Naive thymus-derived CD8-positive, alpha-beta T cell (primary cell): Measurements from ENCODE around the gene SFI1. TPM values are rescaled to one million over a fixed set of nuclear protein-coding genes. Genes with fewer than 3 reads are reported as not detected.
"Not testable (repeated sequence)": the region's sequence is repeated elsewhere in the genome, so short reads cannot be mapped to it uniquely, and the experiment has no call there.

Experiments
- ATAC-seq, 2 donors: fragments of 150-1000 bp; cut with Tn5 transposase in 1 of 2; sonication (Bioruptor Pico), chemical (Tn5 transposase) in 1 of 2; 1 replicate in 1 of 2; 2 replicates in 1 of 2; pipeline ENCODE4 v1.10.0; 2021; ENCODE audit warnings: mild to moderate bottlenecking in 2 of 2, moderate library complexity in 2 of 2
- POLR2A ChIA-PET: fragments of 350-600 bp; sonication (Branson Sonifier 250); formaldehyde crosslinking; loops from one replicate; lab custom pipeline; 2021; ENCODE audit warnings: antibody characterized with exemption; lab: Charles Lee
- DNase-seq, 10 donors: peaks; one replicate each; pipeline versions ENCODE4 v3.0.0 to v3.0.0-alpha.2; 2020 to 2022
- H3K27ac Mint-ChIP-seq, 10 donors: one replicate each; pipeline ENCODE4 v1.8.0; 2020 to 2022; ENCODE audit warnings: mild to moderate bottlenecking in 10 of 10, mixed read lengths in 10 of 10, moderate library complexity in 4 of 10, inconsistent platforms in 1 of 10
- H3K27me3 Mint-ChIP-seq, 5 donors: one replicate each; pipeline ENCODE4 v1.8.0; 2021 to 2022; ENCODE audit warnings: mixed read lengths in 5 of 5
- H3K36me3 Mint-ChIP-seq, 3 donors: one replicate each; pipeline ENCODE4 v1.8.0; 2020 to 2022; ENCODE audit warnings: mixed read lengths in 3 of 3, mild to moderate bottlenecking in 2 of 3, inconsistent platforms in 1 of 3
- H3K4me1 Mint-ChIP-seq, 4 donors: one replicate each; pipeline ENCODE4 v1.8.0; 2021 to 2022; ENCODE audit warnings: mixed read lengths in 4 of 4
- H3K4me3 Mint-ChIP-seq, 10 donors: one replicate each; pipeline ENCODE4 v1.8.0; 2020 to 2022; ENCODE audit warnings: mild to moderate bottlenecking in 10 of 10, mixed read lengths in 10 of 10, moderate library complexity in 6 of 10, inconsistent platforms in 1 of 10
- H3K9me3 Mint-ChIP-seq, 9 donors: one replicate each; pipeline ENCODE4 v1.8.0; 2020 to 2022; ENCODE audit warnings: mixed read lengths in 9 of 9, mild to moderate bottlenecking in 3 of 9, inconsistent platforms in 1 of 9, moderate library complexity in 1 of 9
- polyA plus RNA-seq, 3 donors: library from polyadenylated mRNA; unstranded; fragments of 300-500 nt; fragmentation: Illumina TruSeq; gene quantifications; one replicate each; pipeline ENCODE4 v1.2.3, GENCODE V29; 2021
- total RNA-seq, 8 experiments: library from RNA in 2 of 8; stranded (reverse) in 2 of 8; gene quantifications; one replicate each; pipeline ENCODE4 v1.2.3 and lab custom pipeline; 2021 to 2026

The SFI1 gene
- total and polyA plus RNA-seq, 5 experiments from 2014 or later, result 23.1 to 371 (median 49.8) TPM

GRCh38 chr22:31477329-31477728, 19.0 kb upstream of the SFI1 start:
- no peaks in the 10 kb centered on the region for H3K9me3 Mint-ChIP-seq
- peaks cover 0 to 87% (median 19%) of the 10 kb centered on the region in 3 donors for H3K36me3 Mint-ChIP-seq
- H3K4me3 Mint-ChIP-seq, result no peak overlapping the region
- POLR2A ChIA-PET, result interaction anchor here (0.7 to 1.1 kb wide), 2 partner anchors 12 to 1874 kb away, joined by 3 to 4 read pairs; no protein-coding TSS in a partner anchor
- ATAC-seq (no peak), DNase-seq (no peak)
- H3K27ac Mint-ChIP-seq, result peak overlapping the region in 2 of 10 donors; percentile 2 to 31
- H3K4me1 Mint-ChIP-seq, result peaks cover 6 to 22% (median 11%) of the 10 kb centered on the region in 4 donors
- no peaks in the 10 kb centered on the region for H3K27me3 Mint-ChIP-seq

DNA sequence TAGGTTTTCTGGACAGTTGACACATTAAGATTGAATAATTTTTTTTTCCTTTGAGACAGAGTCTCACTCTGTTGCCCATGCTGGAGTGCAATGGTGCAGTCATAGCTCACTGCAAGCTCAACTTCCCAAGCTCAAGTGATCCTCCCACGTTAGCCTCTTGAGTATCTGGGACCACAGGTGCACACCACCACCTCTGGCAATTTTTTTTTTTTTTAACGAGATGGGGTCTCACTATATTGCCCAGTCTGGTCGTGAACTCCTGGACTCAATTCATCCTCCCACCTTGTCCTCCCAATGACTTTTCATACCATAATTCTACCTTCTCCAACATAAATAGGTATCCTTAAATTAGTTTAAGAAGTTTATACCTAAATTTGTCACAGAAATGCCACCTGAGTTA, 15.2 kb upstream of the SFI1 start:
- Mint-ChIP-seq H3K9me3 (no peaks in the 10 kb centered on the region), H3K4me3 (no peak overlapping the region), H3K36me3 (peaks cover 0 to 94% (median 19%) of the 10 kb centered on the region in 3 donors), H3K27me3 (no peaks in the 10 kb centered on the region), H3K27ac (no peak overlapping the region), H3K4me1 (peaks cover 9 to 38% (median 28%) of the 10 kb centered on the region in 4 donors)
- DNase-seq, result no peak
- ATAC-seq, result no peak
- POLR2A ChIA-PET, result no interaction called here

GRCh38 chr22:31482470-31482869, 13.9 kb upstream of the SFI1 start:
- peaks cover 0 to 92% (median 17%) of the 10 kb centered on the region in 3 donors for H3K36me3 Mint-ChIP-seq

GRCh38 chr22:31486369-31486768, 10.0 kb upstream of the SFI1 start:
- H3K36me3 Mint-ChIP-seq, result peaks cover 0 to 58% (median 8%) of the 10 kb centered on the region in 3 donors
- peak overlapping the region in 1 of 10 donors; percentile 1 for H3K27ac Mint-ChIP-seq
- H3K4me1 Mint-ChIP-seq, result peaks cover 17 to 60% (median 49%) of the 10 kb centered on the region in 4 donors
- H3K9me3 Mint-ChIP-seq, H3K27me3 Mint-ChIP-seq, DNase-seq, ATAC-seq: not testable (repeated sequence)
- H3K4me3 Mint-ChIP-seq, result peak overlapping the region in 1 of 10 donors; percentile 56
- POLR2A ChIA-PET, result interaction anchor here (0.7 to 1.2 kb wide), 3 partner anchors 8 to 175 kb away, joined by 3 to 5 read pairs (median 3); no protein-coding TSS in a partner anchor

More at GRCh38 chr22:31482470-31482869, 13.9 kb upstream of the SFI1 start:
- not testable (repeated sequence) for H3K4me3 Mint-ChIP-seq, H3K9me3 Mint-ChIP-seq, DNase-seq, ATAC-seq, H3K27me3 Mint-ChIP-seq
- peak overlapping the region in 3 of 10 donors; percentile 19 to 53 (median 40) for H3K27ac Mint-ChIP-seq
- POLR2A ChIA-PET, result interaction anchor here (1.6 kb wide), 1 partner anchor 136 kb away, joined by 4 read pairs; the partner anchor contains the start of gene PATZ1
- H3K4me1 Mint-ChIP-seq, result peaks cover 9 to 45% (median 29%) of the 10 kb centered on the region in 4 donors

DNA sequence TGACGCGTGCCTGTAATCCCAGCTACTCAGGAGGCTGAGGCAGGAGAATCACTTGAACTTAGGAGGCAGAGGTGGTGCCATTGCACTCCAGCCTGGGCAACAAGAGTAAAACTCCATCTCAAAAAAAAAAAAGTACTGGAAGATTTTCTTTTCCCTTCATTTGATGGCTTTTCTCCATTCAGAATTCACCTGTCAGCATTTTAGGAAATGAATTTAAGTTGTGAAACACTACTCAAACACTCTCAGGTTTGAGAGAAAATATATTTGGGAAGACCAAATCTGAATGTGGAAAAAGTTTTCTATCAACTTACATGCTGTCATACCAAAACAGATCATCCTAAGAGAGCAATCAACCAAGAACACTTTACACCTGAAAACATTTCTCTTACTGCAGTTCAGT, 9.4 kb upstream of the SFI1 start:
- DNase-seq (no peak), ATAC-seq (no peak)
- Mint-ChIP-seq H3K9me3 (no peaks in the 10 kb centered on the region), H3K27me3 (no peaks in the 10 kb centered on the region), H3K36me3 (peaks cover 0 to 52% (median 4%) of the 10 kb centered on the region in 3 donors), H3K4me1 (peaks cover 17 to 64% (median 51%) of the 10 kb centered on the region in 4 donors), H3K27ac (peak overlapping the region in 3 of 10 donors; percentile 6 to 52 (median 31)), H3K4me3 (peak overlapping the region in 2 of 10 donors; percentile 27 to 56)
- POLR2A ChIA-PET, result interaction anchor here (0.6 to 0.7 kb wide), 3 partner anchors 49 to 1046 kb away, joined by 3 to 5 read pairs (median 3); no protein-coding TSS in a partner anchor

- H3K27me3 Mint-ChIP-seq, result no peaks in the 10 kb centered on the region
- peaks cover 15 to 57% (median 50%) of the 10 kb centered on the region in 4 donors for H3K4me1 Mint-ChIP-seq
- POLR2A ChIA-PET, result interaction anchor here (0.5 to 2.9 kb wide), 7 partner anchors 9 to 170 kb away, joined by 3 to 11 read pairs (median 5); partner anchors contain the start of gene PATZ1
- no peaks in the 10 kb centered on the region for H3K9me3 Mint-ChIP-seq
- H3K4me3 Mint-ChIP-seq, result peak overlapping the region; percentile 74 to 91 (median 84)
- H3K36me3 Mint-ChIP-seq, result peaks cover 0 to 38% (median 0%) of the 10 kb centered on the region in 3 donors
- DNase-seq (no peak), ATAC-seq (no peak)
- peak overlapping the region; percentile 63 to 94 (median 82) for H3K27ac Mint-ChIP-seq
Observed at GRCh38 chr22:31488346-31488883, 7.9 kb upstream of the SFI1 start.

- H3K27ac Mint-ChIP-seq, result peak overlapping the region; percentile 63 to 94 (median 82)
- H3K9me3 Mint-ChIP-seq, result no peaks in the 10 kb centered on the region
- ATAC-seq (peak; percentile 2 to 15), DNase-seq (peak in 8 of 10 donors; percentile 3 to 63 (median 23))
- POLR2A ChIA-PET, result interaction anchor here (0.7 to 2.9 kb wide), 6 partner anchors 9 to 142 kb away, joined by 3 to 11 read pairs (median 4); partner anchors contain the start of gene PATZ1
- H3K4me3 Mint-ChIP-seq, result peak overlapping the region; percentile 74 to 94 (median 85)
- H3K27me3 Mint-ChIP-seq, result no peaks in the 10 kb centered on the region
- peaks cover 12 to 55% (median 46%) of the 10 kb centered on the region in 4 donors for H3K4me1 Mint-ChIP-seq
- H3K36me3 Mint-ChIP-seq, result peaks cover 0 to 32% (median 0%) of the 10 kb centered on the region in 3 donors
Observed at GRCh38 chr22:31488988-31489617, 7.2 kb upstream of the SFI1 start.

- DNase-seq, result peak; percentile 72 to 91 (median 82)
- Mint-ChIP-seq H3K4me1 (peaks cover 10 to 55% (median 41%) of the 10 kb centered on the region in 4 donors), H3K36me3 (peaks cover 0 to 24% (median 0%) of the 10 kb centered on the region in 3 donors), H3K9me3 (no peaks in the 10 kb centered on the region), H3K27me3 (no peaks in the 10 kb centered on the region), H3K4me3 (peak within 1 kb of the TSS; percentile 90 to 99 (median 94)), H3K27ac (peak within 1 kb of the TSS; percentile 85 to 100 (median 98))
- POLR2A ChIA-PET, result interaction anchor here (0.8 to 2.9 kb wide), 7 partner anchors 8 to 197 kb away, joined by 3 to 11 read pairs (median 3); partner anchors contain the start of genes DRG1, PATZ1 and PIK3IP1
- peak; percentile 73 to 78 for ATAC-seq
Observed at GRCh38 chr22:31489632-31490495, 6.5 kb upstream of the SFI1 start, which contains the start of gene EIF4ENIF1. EIF4ENIF1 (minus strand) TSS chr22:31489842; CDS start chr22:31488718, 1,124 bp downstream.

DNA sequence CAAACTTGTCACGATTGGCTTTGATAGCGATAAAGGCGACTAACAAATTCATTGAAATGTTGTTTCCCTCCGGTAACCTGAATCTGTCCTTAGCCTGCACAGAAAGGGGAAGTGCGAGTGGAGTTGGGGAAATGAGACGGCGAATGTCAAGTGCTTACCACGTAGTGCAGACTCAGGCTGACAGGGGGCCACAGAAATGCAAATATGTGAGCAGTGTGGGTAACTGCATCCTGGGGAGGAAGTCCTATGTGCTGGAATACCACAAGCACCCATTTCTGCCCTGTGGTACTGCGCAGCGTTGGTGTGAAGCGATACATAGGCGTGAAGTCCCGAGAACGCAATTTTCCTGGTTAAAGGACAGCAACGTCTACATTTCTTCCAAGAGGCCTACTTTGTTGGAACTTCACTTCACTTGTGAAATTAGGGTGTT, 5.8 kb upstream of the SFI1 start:
- H3K27ac Mint-ChIP-seq, result peak overlapping the region; percentile 85 to 100 (median 98)
- H3K27me3 Mint-ChIP-seq, result no peaks in the 10 kb centered on the region
- POLR2A ChIA-PET, result interaction anchor here (0.6 to 2.9 kb wide), 7 partner anchors 15 to 198 kb away, joined by 3 to 11 read pairs (median 4); partner anchors contain the start of genes DRG1, PATZ1 and PIK3IP1
- DNase-seq, result peak; percentile 19 to 83 (median 57)
- no peaks in the 10 kb centered on the region for H3K9me3 Mint-ChIP-seq
- peaks cover 10 to 48% (median 36%) of the 10 kb centered on the region in 4 donors for H3K4me1 Mint-ChIP-seq
- H3K36me3 Mint-ChIP-seq, result peaks cover 0 to 17% (median 0%) of the 10 kb centered on the region in 3 donors
- ATAC-seq, result peak; percentile 60 to 72
- H3K4me3 Mint-ChIP-seq, result peak overlapping the region; percentile 90 to 99 (median 94)

- no peak for DNase-seq
- peaks cover 0 to 11% (median 0%) of the 10 kb centered on the region in 3 donors for H3K36me3 Mint-ChIP-seq
- ATAC-seq, result no peak
- peak overlapping the region; percentile 22 to 99 (median 94) for H3K4me3 Mint-ChIP-seq
- peaks cover 10 to 55% (median 39%) of the 10 kb centered on the region in 4 donors for H3K4me1 Mint-ChIP-seq
- peak overlapping the region in 9 of 10 donors; percentile 95 to 100 (median 99) for H3K27ac Mint-ChIP-seq
- POLR2A ChIA-PET, result interaction anchor here (0.9 to 2.9 kb wide), 7 partner anchors 14 to 199 kb away, joined by 3 to 11 read pairs (median 3); partner anchors contain the start of genes DRG1, PATZ1, PIK3IP1 and PISD
- H3K9me3 Mint-ChIP-seq, result no peaks in the 10 kb centered on the region
- no peaks in the 10 kb centered on the region for H3K27me3 Mint-ChIP-seq
Observed at GRCh38 chr22:31491218-31491962, 4.9 kb upstream of the SFI1 start.
